Esophagus (tissue), 2 donors: Measurements from ENCODE around the gene PPARA. TPM values are rescaled to one million over a fixed set of nuclear protein-coding genes. Genes with fewer than 3 reads are reported as not detected.
A peak's percentile ranks its signal among the peaks of the same experiment; 100 is the strongest.

ENCODE experiments used
- H3K27ac ChIP-seq, 2 donors: one replicate each; pipeline ENCODE4 v1.5.1; 2013; ENCODE audit warnings: low read depth in 2 of 2, mild to moderate bottlenecking in 2 of 2, inconsistent platforms in 1 of 2, low read length in 1 of 2, moderate library complexity in 1 of 2
- H3K27me3 ChIP-seq, 2 donors: one replicate each; pipeline ENCODE4 v1.6.1; 2013; ENCODE audit warnings: low read length in 2 of 2, control low read depth in 1 of 2, mild to moderate bottlenecking in 1 of 2; ENCODE audit not compliant: insufficient read depth in 2 of 2, control insufficient read depth in 1 of 2
- H3K36me3 ChIP-seq, 2 donors: one replicate each; pipeline ENCODE4 v1.6.1; 2013; ENCODE audit warnings: low read length in 1 of 2; ENCODE audit not compliant: control insufficient read depth in 2 of 2, insufficient read depth in 2 of 2
- H3K4me1 ChIP-seq, 2 donors: one replicate each; pipeline ENCODE4 v1.6.1; 2013; ENCODE audit warnings: low read length in 1 of 2; ENCODE audit not compliant: control insufficient read depth in 2 of 2, insufficient read depth in 2 of 2
- H3K4me3 ChIP-seq, 2 donors: one replicate each; pipeline ENCODE4 v1.5.1; 2013; ENCODE audit warnings: low read length in 2 of 2, mild to moderate bottlenecking in 2 of 2, low read depth in 1 of 2, moderate library complexity in 1 of 2
- H3K9me3 ChIP-seq, 2 donors: one replicate each; pipeline ENCODE4 v1.6.1; 2013; ENCODE audit warnings: mild to moderate bottlenecking in 2 of 2, low read depth in 1 of 2, low read length in 1 of 2, moderate library complexity in 1 of 2; ENCODE audit not compliant: control insufficient read depth in 2 of 2, insufficient read depth in 1 of 2
- WGBS, 2 donors: extraction: QIAGEN DNeasy Blood & Tissue Kit; methylation state at CpG; one replicate each; pipeline ENCODE4 v1.1.7; 2013; 5-methylcytosine and 5-hydroxymethylcytosine counted together
- polyA plus RNA-seq, 2 donors: library from polyadenylated mRNA; stranded (reverse); fragments of 200-250 nt; gene quantifications; one replicate each; pipeline ENCODE4 v1.2.3, GENCODE V29; 2013
- donor health status: healthy with polysubstance abuse.
- donor health status: Bipolar disorder and iron deficiency.

PPARA gene
- polyA plus RNA-seq, 2 donors: 3.2 to 3.9 TPM

DNA sequence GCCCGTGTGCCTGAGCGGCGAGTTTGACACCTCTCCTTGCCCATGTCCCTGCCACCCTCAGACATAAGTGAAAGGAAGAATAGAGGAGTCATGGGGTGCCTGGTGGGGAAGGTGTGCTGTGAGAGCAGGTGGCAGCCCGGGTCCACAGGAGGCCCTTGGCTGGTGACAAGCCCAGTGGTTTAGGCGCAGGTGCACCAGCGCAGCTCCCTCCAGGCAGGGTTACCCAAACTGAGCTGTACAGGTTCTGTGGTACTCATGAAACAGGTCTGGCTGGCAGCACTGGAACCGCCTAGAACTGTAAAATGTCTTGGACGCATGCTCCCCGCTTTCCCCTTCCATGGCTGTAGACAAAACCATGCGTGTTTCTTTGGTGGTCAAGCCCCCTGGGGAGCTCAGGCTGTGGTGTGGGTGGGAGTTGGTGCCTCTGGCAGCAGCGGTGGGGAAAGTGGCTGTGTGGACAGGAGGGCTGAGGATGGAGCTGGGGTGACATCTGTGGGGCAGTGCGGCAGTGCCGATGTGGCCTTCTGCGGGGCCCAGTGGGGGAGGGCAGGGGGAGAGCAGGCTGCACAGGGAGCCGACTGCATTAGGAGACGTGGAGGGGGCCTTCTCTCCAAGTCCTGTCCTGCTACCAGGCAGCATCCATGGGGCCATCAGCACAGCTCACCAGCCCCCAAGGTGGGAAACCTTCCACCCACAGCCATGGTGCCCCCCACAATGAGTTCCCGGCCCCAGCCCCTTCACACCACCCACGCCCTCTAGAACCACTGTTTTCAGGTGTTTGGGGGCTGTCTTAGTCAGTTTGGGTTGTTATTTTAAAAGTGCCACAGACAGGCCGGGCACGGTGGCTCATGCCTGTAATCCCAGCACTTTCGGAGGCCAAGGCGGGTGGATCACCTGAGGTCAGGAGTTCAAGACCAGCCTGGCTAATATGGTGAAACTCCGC is 140.8 kb downstream of the PPARA start:
- H3K4me1 ChIP-seq: peaks cover 3 to 6% of the 10 kb centered on the region in 2 donors
- 94 to 96% methylated on average over 23 of the region's 23 CpGs for whole genome bisulfite sequencing, 2 donors
- H3K27ac ChIP-seq: peak overlapping the region in 1 of 2 donors; percentile 2
- no peak overlapping the region for H3K4me3 ChIP-seq
- H3K9me3 ChIP-seq: no peaks in the 10 kb centered on the region
- no peaks in the 10 kb centered on the region for H3K27me3 ChIP-seq
- H3K36me3 ChIP-seq: peaks cover 4 to 22% of the 10 kb centered on the region in 2 donors

DNA sequence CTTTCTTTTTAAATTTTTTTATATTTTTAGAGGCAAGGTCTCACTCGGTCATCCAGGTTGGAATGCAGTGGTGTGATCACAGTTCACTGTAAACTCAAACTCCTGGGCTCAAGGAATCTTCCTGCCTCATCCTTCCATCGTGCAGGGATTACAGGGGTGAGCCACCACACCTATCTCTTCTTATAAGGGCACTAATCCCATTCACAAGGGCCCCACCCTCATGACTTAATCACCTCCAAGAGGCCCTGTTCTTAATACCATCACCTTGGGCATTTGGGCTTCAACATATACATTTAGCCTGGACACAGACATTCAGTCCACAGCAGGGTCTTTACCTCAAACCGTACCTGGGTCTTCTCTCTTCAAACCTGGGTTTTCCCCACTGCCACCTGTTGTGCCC is 141.8 kb downstream of the PPARA start:
- WGBS, 2 donors: 89 to 96% methylated on average over 3 of the region's 3 CpGs
- no peak overlapping the region for H3K4me3 ChIP-seq
- H3K4me1 ChIP-seq: peaks cover 3 to 7% of the 10 kb centered on the region in 2 donors
- no peak overlapping the region for H3K27ac ChIP-seq
- no peaks in the 10 kb centered on the region for H3K27me3 ChIP-seq
- peaks cover 4 to 15% of the 10 kb centered on the region in 2 donors for H3K36me3 ChIP-seq
- no peaks in the 10 kb centered on the region for H3K9me3 ChIP-seq

DNA sequence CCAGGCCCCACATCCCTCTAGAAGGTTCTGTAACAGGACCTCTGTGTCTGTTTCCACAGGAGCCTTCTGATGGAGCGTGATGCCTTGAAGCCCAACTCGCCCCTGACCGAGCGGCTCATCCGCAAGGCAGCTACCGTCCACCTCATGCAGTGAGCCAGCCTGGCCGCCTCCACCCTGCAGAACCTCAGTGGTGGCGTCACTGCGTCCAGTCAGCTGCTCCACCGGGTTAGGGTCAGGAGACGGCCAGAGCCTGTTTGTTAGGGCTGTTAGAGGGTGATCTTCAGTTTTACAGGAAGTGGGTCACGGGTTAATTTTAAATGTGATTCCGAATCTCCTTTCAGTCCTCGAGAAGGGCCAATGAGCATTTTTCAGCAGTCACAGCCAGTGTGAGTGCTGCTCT is 142.4 kb downstream of the PPARA start:
- H3K4me1 ChIP-seq: peaks cover 3 to 9% of the 10 kb centered on the region in 2 donors
- H3K9me3 ChIP-seq: no peaks in the 10 kb centered on the region
- no peak overlapping the region for H3K27ac ChIP-seq
- H3K27me3 ChIP-seq: no peaks in the 10 kb centered on the region
- WGBS, 2 donors: 89 to 91% methylated on average over 14 of the region's 14 CpGs
- H3K4me3 ChIP-seq: no peak overlapping the region
- peaks cover 4 to 14% of the 10 kb centered on the region in 2 donors for H3K36me3 ChIP-seq

Other genes starting within 250 kb of the PPARA start
- 1 to 10 TPM; 6.6 to 6.8 TPM for gene WNT7B, start 173.4 kb upstream of the PPARA start, polyA plus RNA-seq
- 1 to 10 TPM; 6.6 to 7.4 TPM for gene CDPF1, start 99.8 kb downstream of the PPARA start, polyA plus RNA-seq
- under 1 TPM; 0.10 to 0.11 TPM for gene PKDREJ, start 112.8 kb downstream of the PPARA start, polyA plus RNA-seq
- gene TTC38, start 117.5 kb downstream of the PPARA start, polyA plus RNA-seq: 1 to 10 TPM; 6.7 to 9.5 TPM
- gene GTSE1, start 146.3 kb downstream of the PPARA start, polyA plus RNA-seq: 1 to 10 TPM; 5.0 to 7.4 TPM
- gene TRMU, start 185.2 kb downstream of the PPARA start, polyA plus RNA-seq: 10 to 100 TPM; 24.3 to 32.4 TPM